Ishikawa (cell line): ENCODE results near the gene SEC31A.

ENCODE experiments used
- CEBPB ChIP-seq: IDR thresholded peaks from 2 replicates; pipeline ENCODE4 v1.6.1; 2012
- EP300 ChIP-seq: IDR thresholded peaks from 2 replicates; pipeline ENCODE4 v1.6.1; 2012; ENCODE audit warnings: borderline replicate concordance
- MAX ChIP-seq: IDR thresholded peaks from 2 replicates; pipeline ENCODE4 v1.6.1; 2012
- RAD21 ChIP-seq: IDR thresholded peaks from 2 replicates; pipeline ENCODE4 v1.6.1; 2012; ENCODE audit warnings: low read depth
- REST ChIP-seq: IDR thresholded peaks from 2 replicates; pipeline ENCODE4 v1.6.1; 2012; ENCODE audit warnings: low read depth, mild to moderate bottlenecking
- TAF1 ChIP-seq: IDR thresholded peaks from 2 replicates; pipeline ENCODE4 v1.6.1; 2012; ENCODE audit warnings: low read depth, mild to moderate bottlenecking

- no peak for TF ChIP-seq REST
- no peak for TF ChIP-seq TAF1
- TF ChIP-seq CEBPB, result no peak
- no peak for TF ChIP-seq RAD21
- TF ChIP-seq EP300, result no peak
- TF ChIP-seq MAX, result no peak
Observed at GRCh38 chr4:82885410-82885809, 5.5 kb downstream of the SEC31A start.
